HG02884 (cell line): ENCODE data around the gene ARCN1.
"Not testable (repeated sequence)": the region's sequence is repeated elsewhere in the genome, so short reads cannot be mapped to it uniquely, and the experiment has no call there.

Experiments used
- ATAC-seq: cut with Tn5 transposase; IDR thresholded peaks from one replicate; pipeline ENCODE4 v1.9.1; 2021; ENCODE audit warnings: mild to moderate bottlenecking, moderate library complexity; ENCODE audit not compliant: unreplicated experiment

Gene ARCN1

DNA sequence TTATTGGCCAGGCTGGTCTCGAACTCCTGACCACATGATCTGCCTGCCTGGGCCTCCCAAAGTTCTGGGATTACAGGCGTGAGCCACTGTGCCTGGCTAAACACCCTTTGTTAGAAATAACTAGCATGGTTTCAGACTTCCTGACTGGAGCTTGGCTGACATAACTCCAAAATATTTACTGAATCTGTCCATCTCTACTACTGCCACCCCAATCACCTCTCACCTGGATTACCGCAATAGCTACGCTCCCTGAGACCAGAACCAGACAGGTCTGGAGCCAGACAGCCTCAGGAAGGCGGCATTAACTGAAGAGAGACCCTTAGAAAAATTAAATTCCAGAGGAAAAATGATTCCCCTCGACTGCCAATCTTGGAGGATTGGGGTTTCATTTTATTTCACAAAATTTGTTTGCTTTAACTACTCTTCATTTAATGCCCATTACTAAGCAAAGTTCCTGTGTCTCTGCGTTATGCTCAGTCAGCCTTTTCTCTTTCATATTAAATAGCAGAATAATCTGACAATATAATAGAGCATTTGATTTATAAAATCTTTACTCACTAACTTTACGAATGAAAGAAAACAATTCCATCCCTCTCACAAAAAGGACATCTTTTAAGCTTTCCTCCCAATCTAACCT lies 28.1 kb upstream of the ARCN1 start:
- ATAC-seq: no peak

DNA sequence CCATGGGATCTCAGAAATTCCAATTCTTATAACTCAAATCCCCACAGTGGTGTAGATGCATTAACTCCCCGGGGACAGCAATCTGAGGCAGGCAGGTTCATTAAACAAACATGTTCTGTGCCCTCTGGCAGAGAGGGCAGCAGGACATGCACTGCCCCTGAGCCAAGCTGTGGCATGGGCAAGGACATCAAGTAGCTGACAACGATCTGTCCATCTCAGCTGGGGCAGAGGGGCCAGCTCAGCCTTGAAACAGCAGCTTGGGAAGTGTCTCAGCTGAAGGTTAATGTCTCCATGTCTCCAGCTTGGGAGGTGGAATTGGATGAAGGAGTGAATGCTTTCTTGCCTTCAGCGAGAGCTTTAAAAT lies 27.6 kb upstream of the ARCN1 start:
- ATAC-seq: no peak

DNA sequence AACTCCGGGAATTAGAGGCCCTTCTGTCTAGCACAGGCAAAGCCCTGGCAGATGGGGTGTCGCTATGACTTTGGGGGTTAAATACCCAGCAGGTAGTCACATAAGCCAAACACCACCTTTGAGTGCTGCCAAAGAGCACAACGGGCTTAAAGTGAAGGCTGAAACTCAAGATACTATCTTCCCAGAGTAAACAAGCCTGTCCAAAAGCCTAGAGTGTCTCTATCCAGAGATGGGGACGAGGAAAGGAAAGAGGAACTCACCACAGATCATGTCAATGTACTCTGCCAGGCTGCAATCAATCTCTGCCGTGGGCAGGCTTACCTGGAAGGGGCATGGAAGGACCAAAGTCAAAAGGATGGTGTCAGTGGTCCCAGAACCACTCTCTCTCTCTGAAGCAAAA lies 26.7 kb upstream of the ARCN1 start:
- no peak for ATAC-seq

DNA sequence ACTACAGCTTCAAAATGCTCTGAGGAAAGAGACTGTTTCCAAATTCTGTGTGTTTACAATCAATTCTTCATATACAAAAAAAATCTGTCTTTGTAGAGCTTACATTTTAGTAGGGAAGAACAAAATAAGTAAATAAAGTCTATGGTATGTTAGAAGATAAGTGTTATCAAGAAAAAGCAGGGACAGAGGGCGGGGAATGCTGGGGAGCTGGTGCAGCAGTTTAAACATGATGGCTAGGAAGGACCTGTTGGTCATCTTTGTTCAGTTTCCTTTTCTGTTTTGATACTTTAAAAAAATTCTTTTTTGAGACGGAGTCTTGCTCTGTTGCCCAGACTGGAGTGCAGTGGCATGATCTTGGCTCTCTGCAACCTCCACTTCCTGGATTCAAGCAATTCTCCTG lies 25.1 kb upstream of the ARCN1 start:
- ATAC-seq: no peak

DNA sequence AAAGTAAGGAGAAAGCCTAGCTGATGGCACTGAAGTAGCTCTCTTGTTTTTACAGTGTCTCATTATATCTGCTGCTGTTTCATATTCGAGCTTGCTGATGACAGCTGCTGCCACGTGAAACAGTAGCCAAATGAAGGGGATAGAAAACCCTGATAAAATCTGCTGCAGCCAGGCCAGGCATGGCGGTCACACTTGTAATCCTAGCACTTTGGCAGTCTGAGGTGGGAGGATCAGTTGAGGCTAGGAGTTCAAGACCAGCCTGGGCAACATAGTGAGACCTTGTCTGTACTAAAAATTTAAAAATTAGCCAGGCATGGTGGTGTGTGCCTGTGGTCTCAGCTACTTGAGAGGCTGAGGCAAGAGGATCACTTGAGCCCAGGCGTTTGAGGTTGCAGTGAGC lies 19.9 kb upstream of the ARCN1 start:
- no peak for ATAC-seq

DNA sequence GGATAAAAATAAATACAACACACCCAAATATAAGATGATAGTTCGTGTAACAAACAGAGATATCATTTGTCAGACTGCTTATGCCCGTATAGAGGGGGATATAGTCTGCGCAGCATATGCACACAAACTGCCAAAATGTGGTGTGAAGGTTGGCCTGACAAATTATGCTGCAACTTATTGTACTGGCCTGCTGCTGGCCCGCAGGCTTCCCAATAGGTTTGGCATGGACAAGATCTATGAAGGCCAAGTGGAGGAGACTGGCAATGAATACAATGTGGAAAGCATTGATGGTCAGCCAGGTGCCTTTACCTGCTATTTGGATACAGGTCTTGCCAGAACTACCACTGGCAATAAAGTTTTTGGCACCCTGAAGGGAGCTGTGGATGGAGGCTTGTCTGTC lies 11.4 kb upstream of the ARCN1 start:
- ATAC-seq: no peak

DNA sequence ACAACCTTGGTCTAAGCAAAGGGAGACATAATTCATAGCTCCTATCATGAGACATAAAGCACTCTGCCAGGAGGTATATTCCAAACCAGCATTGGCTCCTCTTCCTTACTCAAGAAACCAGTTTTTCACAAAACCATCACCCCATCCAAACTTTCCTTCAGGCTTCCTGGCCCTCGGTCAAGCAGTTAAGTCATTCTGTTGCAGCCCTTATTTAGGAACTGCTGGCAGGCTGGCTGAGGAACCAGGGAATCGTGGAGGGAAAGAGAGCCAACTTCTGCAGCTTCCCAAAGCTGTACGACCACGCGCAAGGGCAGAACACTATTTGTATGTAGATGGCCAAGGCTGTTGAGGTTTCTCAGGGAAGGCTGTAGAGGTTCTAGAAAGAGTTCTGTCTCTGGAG lies 7.2 kb upstream of the ARCN1 start:
- no peak for ATAC-seq

DNA sequence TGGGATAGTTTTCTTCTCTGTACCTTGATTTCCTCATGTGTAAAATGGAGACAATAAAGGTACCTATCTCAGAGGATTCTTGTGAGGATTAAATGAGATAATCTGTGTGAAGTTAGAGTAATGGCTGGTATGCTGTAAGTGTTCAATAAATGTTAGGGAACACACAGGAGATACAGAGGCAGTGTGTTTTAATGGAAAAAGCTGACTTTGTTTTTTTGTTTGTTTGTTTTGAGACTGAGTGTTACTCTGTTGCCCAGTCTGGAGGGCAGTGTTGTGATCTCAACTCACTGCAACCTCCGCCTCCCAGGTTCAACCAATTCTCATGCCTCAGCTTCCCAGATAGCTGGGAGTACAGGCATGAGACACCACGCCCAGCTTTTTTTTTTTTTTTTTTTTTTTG lies 2.5 kb upstream of the ARCN1 start:
- ATAC-seq: no peak

DNA sequence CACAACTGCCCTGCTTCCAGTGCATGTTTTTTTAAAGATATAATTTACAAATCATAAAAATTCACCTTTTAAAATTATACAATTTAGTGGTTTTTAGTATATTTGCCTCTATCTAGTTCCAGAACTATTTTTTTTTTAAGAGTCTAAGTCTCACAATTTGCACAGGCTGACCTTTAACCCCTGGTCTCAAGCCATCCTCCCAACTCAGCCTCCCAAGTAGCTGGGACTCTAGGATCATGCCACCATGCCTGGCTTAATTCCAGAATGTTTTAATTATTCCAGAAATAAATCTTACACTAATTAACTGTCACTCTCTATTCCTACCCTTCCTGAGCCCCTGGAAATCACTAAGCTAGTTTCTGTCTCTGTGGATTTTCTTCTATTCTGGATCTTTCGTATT lies 1.4 kb upstream of the ARCN1 start:
- no peak for ATAC-seq

DNA sequence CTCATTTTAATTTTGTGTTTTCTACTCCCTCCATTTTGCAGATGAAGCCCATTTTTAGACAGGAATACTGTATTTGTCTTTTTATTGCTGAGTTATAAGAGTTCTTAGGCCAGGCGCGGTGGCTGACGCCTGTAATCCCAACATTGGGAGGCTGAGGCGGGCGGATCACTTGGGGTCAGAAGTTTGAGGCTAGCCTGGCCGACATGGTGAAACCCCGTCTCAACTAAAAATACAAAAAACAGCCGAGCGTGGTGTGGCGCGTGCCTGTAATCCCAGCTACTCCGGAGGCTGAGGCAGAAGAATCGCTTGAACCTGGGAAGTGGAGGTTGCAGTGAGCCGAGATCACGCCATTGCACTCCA lies 528 bp upstream of the ARCN1 start:
- peak; percentile 11 for ATAC-seq

DNA sequence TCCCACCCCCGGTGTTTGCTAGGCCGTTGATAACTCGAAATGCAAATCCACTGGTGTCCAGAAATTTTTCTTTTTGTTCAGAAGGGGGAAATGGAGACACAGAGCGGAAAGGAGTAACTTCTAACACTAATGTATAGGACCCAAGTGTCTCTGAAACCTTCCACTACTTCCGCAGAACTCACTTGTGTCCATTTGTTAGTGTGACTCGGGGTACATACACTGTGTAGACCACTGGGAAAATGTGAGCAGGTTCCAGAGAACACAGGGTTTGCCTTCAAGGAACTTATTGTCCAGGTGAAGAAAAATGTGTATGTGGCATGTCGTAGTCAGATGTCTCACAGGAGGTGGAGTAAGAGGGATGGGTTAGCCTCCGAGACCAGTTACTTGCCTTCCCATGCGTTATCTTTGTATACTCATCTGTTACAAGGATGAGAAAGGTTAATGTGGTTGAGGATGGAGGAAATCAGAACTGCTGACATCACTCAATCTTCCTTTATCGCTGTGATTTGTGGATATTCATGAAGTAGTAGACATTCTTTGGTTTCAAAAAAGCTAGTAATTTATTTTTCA lies 857 bp downstream of the ARCN1 start:
- peak; percentile 22 for ATAC-seq

DNA sequence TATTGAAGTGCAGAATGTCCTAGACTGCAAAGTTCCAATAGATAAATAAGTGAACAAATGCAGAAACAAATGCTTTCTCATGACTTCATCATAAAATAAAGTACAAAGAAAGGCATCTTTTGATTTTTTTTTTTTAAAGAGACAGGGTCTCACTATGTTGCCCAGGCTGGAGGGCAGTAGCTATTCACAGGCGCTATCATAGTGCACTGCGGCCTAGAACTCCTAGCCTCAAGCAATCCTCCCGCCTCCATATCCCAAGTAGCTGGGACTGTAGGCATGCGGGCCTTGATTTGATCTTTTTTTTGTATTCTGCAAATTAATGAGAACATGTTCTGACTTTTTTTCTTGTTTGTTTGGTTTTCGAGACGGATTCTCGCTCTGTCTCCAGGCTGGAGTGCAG lies 2.4 kb downstream of the ARCN1 start:
- ATAC-seq: no peak

DNA sequence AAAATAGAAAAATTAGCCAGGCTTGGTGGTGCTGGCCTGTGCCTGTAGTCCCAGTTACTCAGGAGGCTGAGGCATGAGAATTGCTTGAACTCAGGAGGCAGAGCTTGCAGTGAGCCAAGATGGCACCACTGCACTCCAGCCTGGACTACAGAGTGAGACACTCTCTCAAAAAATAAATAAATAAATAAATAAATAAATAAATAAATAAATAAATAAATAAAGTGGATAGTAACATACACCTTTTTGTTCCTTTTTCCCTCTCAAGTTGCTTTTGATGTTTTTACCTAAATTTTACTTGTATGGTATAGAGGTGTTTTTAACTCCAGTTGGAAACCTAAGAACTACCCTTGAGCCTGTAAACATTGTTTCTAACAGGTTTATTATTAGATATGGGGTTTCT lies 5.8 kb downstream of the ARCN1 start:
- ATAC-seq: not testable (repeated sequence)

DNA sequence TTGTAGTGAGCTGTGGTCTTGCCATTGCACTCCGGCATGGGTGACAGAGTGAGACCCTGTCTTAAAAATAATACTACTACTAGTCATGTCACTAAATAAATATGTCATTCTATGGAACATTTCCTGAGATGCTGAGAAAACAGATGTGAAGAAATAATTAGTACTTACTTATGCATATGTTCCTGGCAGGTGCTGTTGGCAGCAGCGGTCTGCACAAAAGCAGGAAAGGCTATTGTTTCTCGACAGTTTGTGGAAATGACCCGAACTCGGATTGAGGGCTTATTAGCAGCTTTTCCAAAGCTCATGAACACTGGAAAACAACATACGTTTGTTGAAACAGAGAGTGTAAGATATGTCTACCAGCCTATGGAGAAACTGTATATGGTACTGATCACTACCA lies 8.8 kb downstream of the ARCN1 start:
- no peak for ATAC-seq

DNA sequence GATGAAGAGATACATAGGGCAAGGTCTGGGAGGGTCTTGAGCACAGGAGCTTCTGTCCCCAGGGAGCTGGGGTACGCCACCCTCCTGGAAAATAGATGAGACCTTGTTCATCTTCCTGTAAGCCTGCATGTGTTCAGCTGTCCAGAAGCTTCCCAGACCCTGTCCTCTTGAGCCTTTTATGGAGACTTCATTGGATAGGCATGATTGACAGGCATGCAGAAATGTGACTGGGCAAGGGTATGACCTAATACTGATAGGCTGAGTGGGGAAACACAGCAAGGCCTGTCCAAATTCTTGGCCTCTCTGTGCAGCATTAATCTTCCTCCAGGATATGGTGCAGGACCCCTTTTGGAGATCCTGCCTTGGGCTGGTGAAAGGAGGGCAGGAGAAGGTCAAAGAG lies 15.7 kb downstream of the ARCN1 start:
- ATAC-seq: no peak

DNA sequence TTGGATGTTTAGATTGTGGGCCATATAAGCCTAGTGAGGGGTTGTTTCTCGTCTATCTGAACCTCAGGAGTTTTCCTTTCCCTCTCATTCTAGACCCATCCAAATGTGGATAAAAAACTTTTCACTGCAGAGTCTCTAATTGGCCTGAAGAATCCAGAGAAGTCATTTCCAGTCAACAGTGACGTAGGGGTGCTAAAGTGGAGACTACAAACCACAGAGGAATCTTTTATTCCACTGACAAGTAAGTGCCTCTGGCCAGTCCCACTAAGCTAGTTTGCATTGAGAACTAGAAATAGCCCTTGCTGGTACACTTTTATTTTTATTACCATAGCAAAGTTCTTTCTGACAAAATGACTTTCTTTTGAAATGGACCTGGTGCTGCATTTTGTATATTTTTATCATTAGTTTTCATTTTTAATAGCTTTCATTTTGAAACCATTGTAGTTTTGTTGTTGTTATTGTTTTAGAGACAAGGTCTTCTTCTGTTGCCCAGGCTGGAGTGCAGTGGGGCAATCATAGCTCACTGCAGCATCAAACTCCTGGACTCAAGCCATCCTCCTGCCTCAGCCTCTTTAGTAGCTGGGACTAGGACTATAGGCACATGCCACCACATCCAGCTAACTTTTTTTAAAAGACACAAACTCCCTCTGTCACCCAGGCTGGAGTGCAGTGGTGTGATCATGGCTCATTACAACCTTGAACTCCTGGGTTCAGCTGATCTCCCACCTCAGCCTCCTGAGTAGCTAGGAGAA lies 20.6 kb downstream of the ARCN1 start:
- no peak for ATAC-seq

DNA sequence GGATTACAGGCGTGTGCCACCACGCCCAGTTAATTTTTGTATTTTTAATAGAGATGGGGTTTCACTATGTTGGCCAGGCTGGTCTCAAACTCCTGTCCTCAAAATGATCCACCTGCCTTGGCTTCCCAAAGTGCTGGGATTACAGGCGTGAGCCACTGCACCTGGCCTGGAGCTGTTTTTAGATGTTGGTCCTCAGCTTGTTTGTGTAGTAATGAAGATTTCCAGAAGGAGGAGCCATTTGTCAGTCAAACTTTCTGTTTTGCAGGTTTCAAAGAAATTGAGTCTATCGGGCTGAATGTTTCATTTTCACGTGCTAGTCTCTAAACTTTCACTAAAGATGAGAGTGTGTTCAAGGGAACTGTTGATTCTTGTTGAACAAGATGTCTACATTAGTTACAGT lies 22.8 kb downstream of the ARCN1 start:
- ATAC-seq: not testable (repeated sequence)

DNA sequence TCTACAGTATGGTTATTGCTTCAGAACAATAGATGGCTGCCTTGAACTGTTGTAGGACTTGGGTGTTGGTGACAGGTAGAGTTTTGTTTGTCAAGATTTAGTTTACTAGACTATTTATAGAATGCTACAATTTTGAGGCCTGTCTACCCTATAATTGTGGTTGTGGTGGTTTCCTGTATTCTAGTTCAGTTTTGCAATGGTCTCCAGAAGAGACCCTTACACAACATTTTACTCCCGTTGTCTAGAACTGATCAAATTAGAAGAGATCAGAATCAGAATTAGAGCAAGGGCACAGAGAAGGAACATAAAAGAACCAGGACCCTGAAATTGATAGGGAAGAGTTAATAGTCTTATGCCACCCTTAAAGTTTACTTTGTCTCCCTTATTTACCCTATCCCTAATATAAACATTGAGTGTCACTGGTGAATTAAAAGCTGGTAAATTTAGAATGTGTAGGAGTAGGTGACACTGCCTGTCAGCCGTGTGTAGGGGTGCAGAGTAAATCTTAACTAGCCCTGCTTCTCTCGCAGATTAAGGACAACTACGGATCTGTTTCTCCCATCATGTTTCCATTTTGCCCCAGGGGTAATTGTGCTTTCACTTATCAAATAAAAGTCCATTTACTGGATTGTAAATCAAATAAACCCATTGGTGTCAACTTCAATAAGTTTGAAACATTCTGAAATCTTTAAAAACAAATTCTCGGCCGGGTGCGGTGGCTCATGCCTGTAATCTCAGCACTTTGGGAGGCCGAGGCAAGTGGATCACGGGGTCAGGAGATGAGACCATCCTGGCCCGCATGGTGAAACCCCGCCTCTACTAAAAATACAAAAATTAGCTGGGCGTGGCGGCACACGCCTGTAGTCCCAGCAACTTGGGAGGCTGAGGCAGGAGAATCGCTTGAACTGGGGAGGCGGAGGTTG lies 24.3 kb downstream of the ARCN1 start:
- no peak for ATAC-seq

DNA sequence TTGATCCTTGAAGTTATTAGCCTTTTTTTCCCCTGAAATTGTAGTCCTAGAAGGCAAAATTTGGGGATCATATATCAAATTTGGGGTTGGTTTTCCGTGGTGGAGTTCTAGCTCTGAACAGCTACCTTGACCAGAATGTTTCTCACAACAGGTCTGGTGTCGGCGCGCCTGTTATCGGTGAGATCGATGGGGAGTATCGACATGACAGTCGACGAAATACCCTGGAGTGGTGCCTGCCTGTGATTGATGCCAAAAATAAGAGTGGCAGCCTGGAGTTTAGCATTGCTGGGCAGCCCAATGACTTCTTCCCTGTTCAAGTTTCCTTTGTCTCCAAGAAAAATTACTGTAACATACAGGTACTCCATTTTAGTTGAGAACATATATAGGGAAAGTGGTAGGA lies 25.3 kb downstream of the ARCN1 start:
- no peak for ATAC-seq

DNA sequence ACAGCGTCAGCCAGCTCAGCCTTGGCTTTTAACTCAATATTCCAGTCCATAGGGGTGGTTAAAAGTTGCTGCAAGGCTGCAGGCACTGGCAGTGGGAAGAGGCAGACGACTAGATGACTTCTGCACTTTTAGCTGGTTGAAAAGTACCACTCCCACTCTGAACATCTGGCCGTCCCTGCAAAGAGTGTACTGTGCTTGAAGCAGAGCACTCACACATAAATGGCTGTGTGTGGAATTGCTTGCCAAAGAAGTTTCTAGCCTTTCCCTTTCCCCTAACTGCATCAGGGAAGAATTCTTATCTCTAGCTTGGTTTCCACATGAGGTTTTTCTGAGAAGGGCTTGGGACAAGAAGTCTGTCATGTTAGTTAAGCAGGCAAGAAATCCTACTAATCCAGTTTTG lies 30.1 kb downstream of the ARCN1 start:
- ATAC-seq: no peak

DNA sequence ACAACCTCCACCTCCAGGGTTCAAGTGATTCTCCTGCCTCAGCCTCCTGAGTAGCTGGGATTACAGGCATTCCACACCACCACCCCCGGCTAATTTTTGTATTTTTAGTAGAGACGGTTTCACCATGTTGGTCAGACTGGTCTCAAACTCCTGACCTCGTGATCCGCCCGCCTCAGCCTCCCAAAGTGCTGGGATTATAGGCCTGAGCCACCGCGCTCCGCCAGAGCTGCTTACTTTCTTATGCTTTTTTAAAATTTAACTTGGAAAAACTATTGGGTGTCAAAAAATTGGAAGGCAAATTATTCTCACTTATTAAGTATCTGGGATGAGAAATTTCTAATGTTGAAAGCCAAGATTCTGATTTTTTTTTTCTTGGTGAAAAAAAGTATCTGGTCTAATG lies 31.5 kb downstream of the ARCN1 start:
- not testable (repeated sequence) for ATAC-seq

DNA sequence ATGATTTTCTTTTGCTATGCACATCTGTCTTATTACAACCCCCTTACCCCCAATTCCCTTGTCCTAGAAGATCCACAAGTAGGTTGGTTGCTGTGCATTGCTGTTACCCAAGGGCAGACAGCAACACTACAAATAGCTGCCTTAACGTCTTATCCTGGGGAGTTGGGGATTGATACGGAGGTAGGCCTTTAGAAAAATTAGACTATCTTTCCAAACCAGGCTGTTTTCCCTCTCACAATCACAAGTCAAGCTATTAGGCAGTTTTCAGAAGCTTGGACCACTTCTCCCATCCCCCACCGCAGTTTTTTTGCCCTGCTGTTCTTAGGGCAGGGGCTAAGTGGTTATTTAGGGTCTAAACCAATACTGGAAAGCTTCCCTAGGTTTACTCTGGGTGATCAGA lies 32.4 kb downstream of the ARCN1 start:
- no peak for ATAC-seq
